GM21529 (cell line): ENCODE results near the gene ATG4B.
A peak's percentile ranks its signal among the peaks of the same experiment; 100 is the strongest.

Experiments
- ATAC-seq: cut with Tn5 transposase; IDR thresholded peaks from one replicate; pipeline ENCODE4 v1.9.1; 2021; ENCODE audit not compliant: unreplicated experiment

The ATG4B gene

DNA sequence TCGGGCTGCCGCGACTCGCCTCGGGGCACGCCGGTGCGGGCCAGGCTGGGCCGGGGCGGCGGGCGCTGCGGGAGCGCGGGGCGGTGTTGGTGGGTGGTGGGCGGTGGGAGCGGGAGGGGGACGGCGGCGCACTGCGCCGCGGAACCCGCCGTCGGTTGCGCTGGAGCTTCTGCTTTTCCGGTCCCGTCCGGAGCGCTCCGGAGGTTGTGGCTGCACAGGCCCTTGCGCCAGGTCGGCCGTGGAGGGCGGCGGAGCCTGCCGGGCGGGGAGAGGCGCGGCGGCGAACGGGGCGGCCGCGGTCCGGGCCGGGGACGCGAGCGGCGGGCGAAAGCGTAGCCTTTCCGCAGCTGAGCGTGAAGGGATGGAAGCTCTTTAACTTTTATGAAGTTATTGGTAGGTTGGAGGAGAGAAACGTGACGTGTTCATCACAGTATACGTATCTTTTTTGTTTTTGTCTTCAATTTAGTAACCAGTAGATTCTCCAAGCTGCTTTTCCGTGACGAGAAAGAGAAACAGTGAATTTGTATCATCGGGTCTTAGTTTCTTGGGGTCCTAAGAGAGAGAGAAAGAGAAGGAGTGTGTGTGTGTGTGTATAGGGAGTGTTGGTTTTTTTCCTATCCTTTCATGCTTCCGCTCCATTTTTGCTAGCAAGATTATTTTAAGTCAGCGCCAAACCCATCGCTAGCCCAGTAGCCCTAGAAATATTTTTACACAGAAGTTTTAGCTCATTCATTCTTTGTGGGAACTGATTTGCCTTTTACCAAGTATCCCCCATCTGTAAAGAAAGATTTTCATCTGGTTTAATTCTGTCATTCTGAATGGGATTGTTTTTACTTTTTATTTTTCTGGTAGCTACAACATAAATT lies 535 bp downstream of the ATG4B start:
- peak; percentile 23 for ATAC-seq

DNA sequence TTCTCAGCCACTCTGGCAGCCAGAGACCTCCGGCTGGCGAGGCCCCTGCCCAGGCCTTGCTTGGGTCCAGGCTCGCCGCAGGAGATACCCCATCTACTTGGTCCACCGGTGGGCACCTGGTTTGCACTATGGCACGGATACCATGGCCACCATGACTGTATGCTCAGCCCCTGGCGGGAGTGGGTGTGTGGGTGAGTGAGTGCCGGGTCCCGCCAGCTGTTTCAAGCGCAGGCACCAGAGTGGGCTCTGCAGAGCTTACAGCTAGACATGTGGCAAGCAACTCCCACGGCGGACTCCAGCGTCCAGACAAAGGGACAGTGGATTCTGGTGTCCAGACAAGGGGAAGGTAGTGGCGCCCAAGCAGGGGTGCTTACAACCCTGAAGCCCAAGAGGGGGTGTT lies 1.4 kb downstream of the ATG4B start:
- ATAC-seq: no peak

DNA sequence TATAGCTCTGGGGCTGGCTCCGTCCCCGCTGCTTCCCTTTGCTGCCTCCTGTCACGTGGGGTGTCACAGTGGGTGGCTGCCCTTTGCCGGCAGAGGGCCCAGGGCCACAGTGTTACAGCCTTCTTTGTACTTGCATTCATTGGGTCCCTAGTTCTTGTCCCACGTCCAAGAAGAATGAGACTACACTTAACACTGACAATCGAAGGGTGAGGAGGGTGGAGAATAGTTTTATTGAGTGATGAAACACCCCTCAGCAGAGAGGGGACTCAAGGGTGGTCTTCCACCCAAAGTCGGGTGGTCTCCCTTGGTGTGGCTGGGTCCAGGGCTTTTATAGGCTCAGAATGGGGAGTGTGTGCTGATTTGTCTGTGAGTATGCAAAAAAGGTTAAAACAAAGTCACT lies 1.9 kb downstream of the ATG4B start:
- ATAC-seq: no peak

DNA sequence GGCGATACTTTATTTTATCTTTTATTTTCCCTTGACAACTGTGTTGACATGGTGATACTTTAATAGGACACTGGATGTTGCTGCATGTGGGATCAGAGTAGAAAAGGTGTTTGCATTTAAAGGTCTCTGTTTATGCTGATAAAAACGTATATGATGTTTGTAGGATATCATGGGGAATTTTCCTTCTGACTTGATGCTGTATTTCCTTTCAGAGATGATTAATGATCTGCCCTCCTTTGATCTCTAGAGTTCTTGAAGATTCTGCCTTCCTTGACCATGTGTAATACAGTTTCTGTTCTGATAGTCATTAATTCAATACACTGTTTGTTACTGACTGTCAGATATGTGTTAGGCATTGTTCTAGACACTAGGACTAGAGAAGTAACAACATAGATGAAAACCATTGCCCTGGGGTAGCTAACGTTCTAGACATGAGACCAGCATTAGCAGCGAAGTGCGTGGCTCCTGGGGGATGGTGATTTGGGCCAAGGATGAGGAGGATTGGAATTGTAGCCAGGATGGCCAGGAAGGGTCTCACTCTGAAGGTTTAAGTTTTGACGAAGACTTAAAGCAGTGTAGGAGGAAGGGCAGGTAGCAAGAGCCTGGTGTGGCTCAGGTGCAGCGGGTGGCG lies 2.8 kb downstream of the ATG4B start:
- ATAC-seq: no peak

DNA sequence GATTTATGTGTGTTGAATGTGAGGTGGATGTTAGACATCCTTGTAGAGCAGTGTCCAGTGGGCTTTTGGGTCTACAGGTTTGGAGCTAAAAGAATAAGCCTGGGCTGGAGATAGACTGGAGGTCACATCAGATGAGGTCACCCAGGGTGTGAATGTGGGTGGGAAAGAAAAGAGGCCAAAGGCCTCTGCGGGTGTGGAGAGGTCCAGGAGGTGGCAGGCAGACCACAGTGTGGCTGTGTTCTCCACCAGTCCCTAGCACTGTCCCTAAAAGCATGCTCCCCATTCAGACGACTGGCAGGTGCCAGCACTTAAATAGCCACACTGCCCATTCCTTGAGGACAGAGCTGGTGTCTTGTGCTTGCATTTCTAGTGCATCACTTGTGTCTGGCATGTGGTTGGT lies 4.1 kb downstream of the ATG4B start:
- ATAC-seq: no peak

DNA sequence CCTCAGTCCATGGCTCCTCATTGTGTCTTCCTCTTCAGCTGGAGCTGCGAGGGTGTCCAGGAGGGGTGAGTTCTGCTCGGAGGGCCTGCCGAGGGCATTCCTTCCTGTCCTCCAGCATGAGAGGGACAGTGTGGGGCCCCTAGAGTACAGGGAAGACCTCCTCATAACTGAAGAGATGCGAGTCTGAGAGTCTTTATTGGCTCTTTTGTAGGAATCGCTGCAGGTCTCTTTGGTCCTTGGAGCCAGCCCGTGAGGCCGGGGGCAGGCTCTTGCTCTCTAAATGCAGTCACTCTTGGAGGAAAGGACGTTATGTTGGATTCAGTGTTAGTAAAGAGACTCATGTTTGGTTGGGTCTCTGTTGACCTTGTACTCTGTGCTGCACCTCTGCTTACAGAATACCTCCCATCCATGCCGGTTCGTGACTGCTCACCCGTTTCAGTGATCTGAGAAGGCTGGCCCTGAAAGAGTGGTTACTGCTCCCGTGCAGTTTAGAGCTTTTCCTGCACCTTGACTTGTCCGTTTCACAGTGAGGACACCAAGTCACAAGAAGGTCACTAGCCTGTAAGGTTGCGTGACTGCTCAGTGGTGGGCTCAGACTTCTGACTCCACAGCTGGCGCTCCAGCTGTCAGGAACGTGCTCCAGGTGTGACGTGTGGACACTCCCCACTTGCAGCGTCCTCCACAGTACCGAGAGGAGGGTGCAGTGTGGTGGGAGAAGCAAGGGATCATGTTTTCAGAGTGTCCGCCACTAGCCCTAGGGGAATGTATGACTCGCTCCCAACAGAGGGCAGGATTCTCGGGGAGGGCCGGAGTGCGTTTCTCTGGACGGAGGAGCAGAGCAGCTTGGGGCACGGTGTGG lies 7.8 kb downstream of the ATG4B start:
- ATAC-seq: no peak

DNA sequence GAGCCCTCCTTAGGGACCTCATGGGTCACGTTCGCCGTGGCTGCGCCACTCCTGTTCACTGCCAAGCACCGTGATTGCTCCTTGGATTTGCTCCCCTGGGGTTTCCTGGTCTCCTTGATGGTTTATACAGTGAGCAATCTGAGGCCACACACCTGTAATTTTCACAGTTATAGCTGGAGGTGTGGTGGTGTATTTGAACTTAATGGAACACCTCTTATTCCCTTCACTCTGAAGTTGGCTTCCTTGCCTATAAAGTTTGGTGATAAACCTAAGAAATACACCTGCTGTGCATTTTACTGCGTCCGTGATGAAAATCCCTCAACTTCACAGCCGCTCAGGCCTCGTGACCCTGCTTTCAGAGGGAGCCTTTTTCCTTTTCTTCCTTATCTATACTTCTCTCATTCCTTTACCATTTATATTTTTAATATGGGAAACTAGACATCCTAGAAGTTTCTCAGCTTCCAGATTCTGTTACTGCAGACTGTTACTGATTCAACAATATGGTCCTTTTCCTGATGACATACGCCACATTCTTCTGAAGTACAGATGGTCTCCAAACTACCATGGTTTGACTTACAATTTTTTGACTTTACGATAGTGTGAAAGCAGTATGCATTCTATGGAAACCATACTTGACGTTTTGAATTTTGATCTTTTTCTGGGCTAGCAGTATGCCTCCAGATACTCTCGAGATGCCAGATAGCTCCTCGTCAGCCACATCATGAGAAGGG lies 8.6 kb downstream of the ATG4B start:
- ATAC-seq: no peak

DNA sequence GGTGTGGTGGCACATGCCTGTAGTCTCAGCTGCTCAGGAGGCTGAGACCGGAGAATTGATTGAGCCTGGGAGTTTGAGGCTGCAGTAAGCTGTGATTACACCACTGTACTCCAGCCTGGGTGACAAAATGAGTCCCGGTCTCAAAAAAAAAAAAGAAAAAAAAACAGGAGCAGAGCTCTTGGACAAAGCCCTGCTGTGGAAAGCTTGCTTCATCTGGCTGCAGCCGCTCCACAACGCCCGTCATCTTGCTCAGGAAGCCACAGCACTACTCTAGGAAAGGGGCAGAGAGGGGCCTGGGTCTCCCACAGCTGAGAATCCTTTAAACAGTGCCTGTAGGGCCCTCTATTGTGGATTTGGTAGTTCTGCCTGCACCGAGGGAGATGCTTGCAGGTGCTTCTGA lies 11.0 kb downstream of the ATG4B start:
- ATAC-seq: no peak

DNA sequence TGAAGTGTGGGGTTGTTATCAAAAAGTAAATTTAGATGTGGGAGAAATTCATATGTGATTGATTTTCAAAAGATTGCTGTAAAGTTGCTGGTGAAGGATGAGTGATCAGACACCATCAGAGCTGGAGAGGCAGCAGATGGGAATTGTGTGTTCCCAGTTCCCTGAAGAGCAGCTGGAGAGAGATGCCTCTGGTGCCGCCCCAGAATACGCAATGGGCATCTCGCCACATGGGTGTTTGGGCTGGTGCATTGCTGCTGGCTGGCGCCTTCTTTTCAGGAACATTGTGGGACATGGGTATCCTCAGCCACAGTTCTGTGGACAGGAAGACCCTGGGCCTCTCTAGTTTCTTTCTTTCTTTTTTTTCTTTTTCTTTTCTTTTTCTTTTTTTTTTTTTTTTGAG lies 11.9 kb downstream of the ATG4B start:
- ATAC-seq: no peak

DNA sequence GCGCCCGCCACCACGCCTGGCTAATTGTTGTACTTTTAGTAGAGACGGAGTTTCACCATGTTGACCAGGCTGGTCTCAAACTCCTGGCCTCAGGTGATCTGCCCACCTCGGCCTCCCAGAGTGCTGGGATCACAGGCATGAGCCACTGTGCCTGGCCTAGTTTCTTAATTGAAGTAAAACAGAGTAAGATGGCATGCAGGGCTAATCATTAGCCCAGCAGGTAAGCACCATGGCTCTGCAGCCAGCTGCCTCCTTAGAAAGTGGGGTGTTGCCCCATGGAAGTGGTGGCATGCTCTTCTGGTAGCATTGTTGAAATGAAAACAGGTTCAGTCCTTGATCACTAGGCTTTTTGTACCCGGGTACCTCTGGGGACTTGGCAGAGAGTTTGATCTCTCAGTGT lies 12.4 kb downstream of the ATG4B start:
- ATAC-seq: no peak

DNA sequence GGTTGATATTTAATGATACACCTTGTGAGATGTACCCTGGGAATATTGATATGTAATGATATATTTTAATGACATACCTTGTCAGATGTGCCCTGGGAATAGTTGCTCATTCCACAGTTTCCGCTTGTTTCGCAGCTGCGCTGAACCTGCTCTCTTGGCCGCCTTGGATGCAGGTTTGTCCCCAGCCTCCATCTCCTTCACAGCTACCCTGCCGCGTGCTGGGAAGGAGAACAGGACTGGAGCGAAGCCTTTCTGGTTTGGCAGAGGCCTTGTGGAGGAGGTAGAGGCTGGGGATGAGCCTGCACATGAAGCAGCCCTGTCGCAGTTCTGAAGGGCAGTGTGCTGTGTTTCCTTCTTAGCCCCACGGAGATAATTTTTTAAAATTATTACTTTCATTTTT lies 14.6 kb downstream of the ATG4B start:
- ATAC-seq: no peak

DNA sequence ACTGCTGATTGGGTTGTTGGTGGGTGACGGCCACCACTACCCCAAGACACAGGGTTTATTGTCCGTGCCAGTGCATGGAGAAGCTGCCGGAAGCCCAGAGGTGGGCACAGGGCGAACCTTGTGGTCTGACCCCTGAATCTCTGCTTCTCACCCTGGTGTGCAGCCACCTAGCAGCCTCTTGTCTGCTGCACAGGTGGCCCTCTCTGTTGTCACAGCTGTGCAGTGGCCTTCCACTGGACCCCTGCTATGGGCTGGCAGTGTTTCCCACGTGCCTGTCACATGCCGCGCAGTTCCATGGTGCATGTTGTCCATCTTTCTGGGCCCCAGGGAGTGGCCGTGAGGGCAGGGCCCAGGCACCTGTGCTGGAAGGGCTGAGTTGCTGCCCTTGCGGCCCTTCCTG lies 15.2 kb downstream of the ATG4B start:
- no peak for ATAC-seq

DNA sequence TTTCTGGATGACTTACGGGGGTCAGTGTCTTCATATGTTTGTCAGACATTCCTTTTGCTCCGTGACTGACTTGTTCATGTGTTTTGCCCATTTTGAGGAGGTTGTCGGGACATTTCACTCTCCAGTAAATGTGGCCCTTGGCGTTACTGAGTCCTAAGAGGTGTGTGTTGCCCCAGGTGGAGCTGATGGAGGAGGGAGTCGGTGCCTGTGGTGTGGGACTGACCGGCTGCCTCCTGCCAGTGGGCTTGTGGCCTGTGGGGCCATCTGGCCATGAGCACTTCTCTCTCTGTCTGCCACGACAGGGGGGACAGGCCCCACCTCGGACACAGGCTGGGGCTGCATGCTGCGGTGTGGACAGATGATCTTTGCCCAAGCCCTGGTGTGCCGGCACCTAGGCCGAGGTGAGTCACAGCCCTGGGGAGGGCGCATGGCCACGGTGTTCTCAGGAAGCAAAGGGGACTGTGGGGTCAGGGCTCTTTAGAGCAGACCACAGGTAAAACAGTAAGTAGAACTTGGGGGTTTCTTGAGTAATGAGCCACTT lies 15.8 kb downstream of the ATG4B start:
- no peak for ATAC-seq

DNA sequence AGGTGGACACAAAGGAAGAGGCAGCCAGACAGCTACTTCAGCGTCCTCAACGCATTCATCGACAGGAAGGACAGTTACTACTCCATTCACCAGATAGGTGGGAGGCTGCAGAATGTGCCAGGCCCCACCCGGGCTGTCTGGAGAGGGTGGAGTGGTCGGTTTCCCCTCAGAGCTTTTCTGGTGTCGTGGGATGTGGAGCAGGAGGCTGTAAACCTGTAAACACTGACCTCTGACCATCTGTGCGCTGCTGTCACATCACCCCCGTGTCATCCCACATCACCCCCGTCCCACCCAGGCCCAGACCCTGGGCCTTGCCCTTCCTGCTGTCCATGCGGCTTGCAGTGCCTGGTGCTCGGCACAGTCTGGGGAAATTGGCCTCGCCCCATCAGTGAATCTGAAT lies 17.1 kb downstream of the ATG4B start:
- no peak for ATAC-seq

DNA sequence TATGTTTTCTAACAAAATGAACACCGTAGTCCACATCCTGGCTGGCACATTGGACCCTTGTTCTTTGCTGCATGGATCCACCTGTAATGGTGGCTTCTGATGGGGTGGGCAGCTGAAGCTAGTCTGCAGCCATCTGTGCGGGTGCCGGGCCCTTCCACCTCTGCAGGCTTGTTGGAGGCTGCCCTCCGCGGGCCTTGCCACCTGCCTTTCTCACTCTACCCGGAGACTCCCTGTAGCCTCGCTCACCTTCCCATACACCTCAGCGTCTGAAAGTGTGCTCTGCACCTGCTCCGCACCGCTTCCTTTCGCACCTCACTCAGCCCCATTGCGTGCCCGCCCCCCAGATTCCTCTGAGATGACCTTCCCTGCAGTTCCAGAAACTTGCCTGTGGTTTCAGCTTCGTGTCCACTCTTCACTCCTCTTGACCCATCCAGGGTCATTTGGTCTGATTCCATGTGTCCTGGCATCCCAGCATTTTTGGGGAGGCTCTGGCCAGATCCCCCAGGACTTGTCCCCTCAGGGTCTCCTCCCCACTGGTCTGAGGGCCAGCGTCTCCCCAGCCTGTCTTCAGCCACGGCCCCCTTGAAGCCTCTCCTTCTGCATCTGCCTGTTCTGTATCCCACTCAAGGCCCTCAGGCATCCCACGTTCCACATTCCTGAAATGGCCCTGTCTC lies 18.2 kb downstream of the ATG4B start:
- ATAC-seq: no peak

DNA sequence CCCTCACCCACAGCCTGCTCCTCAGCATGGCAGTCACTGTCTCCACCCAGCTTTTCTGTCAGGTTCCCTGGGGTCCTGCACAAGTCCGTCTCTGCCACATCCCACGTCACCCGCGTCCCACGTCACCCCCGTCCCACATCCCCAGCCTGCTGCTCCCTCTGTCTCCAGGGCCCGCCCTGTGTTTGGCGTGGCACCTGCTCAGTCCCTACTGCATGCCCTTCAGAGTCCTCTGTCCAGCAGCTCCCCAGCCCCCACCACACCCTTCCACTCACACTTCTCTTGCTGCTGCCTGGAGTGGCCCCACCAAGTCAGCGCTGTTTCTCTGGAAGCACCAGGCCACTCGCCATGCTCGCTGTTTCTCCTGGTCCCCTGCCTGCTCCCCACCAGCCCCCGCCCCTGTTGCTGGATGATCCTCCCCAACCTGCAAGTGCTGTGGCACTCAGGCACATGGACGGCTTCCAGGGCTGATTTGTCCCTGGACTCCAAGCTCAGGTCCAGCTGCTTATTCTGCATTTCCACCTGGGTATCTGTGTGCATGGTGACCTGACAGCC lies 18.8 kb downstream of the ATG4B start:
- ATAC-seq: no peak

DNA sequence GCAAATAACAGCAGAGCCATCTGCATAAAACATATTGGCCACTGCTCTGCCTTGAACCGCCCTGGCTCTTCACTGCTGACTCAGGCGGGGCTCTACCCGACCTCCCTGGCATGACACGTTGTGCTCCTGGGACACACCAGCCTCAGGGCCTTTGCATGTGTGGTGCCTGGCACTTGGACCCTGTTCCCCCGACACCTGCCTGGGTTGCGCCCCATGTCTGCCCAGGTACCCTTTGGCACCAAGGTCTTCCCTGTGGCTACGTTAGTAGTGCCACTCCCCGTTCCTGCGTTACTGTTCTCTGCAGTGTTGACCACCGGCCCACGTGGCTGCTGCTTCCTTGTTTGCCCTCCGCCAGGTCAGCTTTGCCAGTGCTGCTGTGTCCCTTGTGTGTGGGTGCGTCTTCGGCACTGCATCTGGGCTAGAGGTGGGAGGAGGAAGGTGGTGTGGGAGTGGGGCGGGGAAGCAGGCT lies 20.3 kb downstream of the ATG4B start:
- ATAC-seq: no peak

DNA sequence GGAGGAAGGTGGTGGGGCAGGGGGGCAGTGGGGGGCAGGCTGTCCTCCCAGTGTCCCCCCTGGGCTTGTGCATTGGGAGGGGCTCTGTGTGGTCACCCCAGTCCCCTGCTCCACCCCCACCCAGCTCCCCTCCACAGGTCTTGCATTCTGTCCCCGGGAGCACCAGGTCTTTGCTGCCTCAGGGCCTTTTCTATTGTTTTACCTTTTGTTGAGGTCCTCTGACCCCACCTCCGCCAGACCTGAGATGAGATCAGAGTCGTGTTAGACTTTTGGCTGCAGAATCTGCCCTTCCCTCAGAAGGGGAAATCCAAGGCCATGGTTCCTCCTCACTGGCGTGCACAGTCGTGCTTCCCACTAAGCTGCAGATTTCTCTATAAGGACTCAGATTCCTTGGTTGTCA lies 20.8 kb downstream of the ATG4B start:
- no peak for ATAC-seq

DNA sequence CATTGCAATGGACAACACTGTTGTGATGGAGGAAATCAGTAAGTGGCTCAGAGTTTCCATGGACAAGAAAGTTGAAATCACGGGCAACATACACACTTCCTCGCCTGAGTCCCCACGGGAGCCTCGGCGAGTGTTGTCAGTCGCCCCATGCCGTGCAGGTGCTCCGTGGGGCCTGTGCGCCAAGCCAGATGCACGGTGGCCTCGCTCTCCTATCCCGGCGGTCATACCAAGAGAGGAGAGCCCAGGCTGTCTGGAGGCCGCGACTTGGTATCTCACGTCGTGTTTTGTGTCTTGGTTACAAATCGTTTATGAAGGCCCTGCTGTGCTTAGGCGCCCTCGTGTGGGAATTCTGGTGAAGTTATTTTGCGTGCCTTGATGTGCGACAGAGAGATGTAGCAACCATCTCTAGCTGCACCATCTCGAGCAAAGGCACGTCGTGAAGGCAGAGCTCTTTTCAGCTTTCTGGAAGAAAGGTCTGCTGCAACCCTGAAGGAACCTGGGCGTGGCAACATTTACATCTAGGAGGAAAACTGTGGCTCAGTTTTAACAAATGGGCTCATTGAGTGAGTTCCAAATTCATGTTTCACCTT lies 21.8 kb downstream of the ATG4B start:
- no peak for ATAC-seq
